Inflammatory macrophage treated with lipopolysaccharide for 4 hours (primary cell): ENCODE data around the gene OBP2A.
"Not testable (repeated sequence)": the region's sequence is repeated elsewhere in the genome, so short reads cannot be mapped to it uniquely, and the experiment has no call there.

Source experiments
- DNase-seq: peaks from one replicate; pipeline ENCODE4 v3.0.0-alpha.2; 2020

Gene OBP2A

GRCh38 chr9:135512904-135513303 is 33.0 kb upstream of the OBP2A start:
- DNase-seq, result no peak

- DNase-seq, result no peak
Measured at GRCh38 chr9:135513351-135513846, 32.5 kb upstream of the OBP2A start.

- not testable (repeated sequence) for DNase-seq
Measured at GRCh38 chr9:135513906-135514305, 32.0 kb upstream of the OBP2A start.

GRCh38 chr9:135514342-135515082 is 31.4 kb upstream of the OBP2A start:
- no peak for DNase-seq

GRCh38 chr9:135515083-135515951 is 30.6 kb upstream of the OBP2A start:
- no peak for DNase-seq

- DNase-seq, result no peak
Measured at GRCh38 chr9:135516132-135516860, 29.6 kb upstream of the OBP2A start.

GRCh38 chr9:135517407-135517822 is 28.5 kb upstream of the OBP2A start:
- DNase-seq, result no peak

- no peak for DNase-seq
Measured at GRCh38 chr9:135519179-135519971, 26.6 kb upstream of the OBP2A start.

- no peak for DNase-seq
Measured at GRCh38 chr9:135520916-135521607, 24.9 kb upstream of the OBP2A start, which contains the start of gene LCN1. Gene LCN1 (plus strand): TSS chr9:135521440. CDS start chr9:135521498, 58 bp downstream.

- DNase-seq, result no peak
Measured at GRCh38 chr9:135521608-135522095, 24.3 kb upstream of the OBP2A start.

GRCh38 chr9:135522137-135522877 is 23.6 kb upstream of the OBP2A start:
- DNase-seq, result no peak

- DNase-seq, result no peak
Measured at GRCh38 chr9:135522931-135523330, 23.0 kb upstream of the OBP2A start.

- no peak for DNase-seq
Measured at GRCh38 chr9:135523521-135524129, 22.3 kb upstream of the OBP2A start.

GRCh38 chr9:135524130-135524861 is 21.6 kb upstream of the OBP2A start:
- DNase-seq, result no peak

- no peak for DNase-seq
Measured at GRCh38 chr9:135525241-135526088, 20.5 kb upstream of the OBP2A start.

- no peak for DNase-seq
Measured at GRCh38 chr9:135526089-135526729, 19.7 kb upstream of the OBP2A start.

- DNase-seq, result no peak
Measured at GRCh38 chr9:135526730-135527571, 19.0 kb upstream of the OBP2A start.
